Measurements from ENCODE around the gene PTPN7.
"Not testable (repeated sequence)": the region's sequence is repeated elsewhere in the genome, so short reads cannot be mapped to it uniquely, and the experiment has no call there.

Gene PTPN7

DNA sequence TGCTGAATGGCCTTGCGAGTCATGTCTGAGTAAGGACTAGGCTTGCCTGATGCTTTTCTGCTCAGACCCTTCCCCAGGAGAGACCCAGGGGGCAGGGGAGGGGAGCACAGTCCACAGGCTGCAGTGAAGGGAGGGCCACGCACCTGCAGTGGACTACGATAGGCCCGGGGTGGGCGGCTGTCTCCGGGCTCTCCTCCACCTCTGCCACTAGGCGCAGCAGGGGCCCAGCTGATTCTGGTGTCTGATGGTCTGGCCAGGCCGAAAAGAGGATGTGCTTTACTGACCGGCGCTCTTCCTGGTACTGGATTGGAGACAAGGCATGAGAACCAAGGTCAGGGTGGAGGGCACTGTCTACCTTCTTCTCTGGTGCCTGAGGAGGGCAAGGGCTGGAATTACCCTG lies 8.0 kb downstream of the PTPN7 start:
- DNase-seq (ENCODE audit: low read depth in 2 of 2): no peak

- DNase-seq (ENCODE audit: low read depth in 2 of 2): no peak
These were observed 9.4 kb downstream of the PTPN7 start for GRCh38 chr1:202151045-202151444.

DNA sequence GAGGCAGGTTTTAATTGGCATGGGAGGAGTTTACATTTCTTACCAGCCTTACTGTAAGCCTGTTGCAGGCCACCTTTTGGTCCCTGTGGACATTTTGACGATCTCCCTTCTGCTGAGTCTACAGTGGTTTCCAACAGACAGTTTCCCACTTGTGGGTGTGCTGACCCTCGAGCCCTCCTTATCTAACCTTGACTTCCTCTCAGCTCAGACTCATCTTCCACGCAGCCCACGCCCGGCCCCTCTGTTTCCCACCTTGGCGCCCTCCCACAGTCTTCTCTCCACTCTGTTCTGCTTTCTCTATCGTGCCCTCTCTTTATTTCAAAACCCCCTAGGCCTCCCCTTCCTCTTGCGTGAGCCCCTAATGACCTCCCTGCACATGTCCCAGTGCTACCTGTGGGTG lies 9.8 kb downstream of the PTPN7 start:
- DNase-seq (ENCODE audit: low read depth in 2 of 2): no peak

DNA sequence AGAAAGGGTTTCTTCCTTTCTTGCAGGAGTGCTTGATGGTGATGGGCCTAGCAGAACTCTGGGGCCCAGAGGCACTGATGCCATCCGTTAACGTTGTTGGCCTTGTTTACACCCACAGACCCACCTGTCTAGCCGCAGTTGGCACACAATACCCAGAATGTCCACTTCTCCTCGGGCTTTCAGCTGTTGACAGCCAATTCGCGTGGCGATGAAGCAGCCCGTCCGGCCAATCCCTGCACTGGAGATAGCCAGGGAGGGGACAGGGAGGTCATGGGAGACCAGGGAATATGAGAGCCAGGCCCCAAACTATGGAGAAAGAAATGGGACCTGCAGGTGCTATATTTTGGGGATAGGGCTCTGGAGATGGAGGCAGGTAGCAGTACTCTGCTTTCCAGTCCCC lies 10.2 kb downstream of the PTPN7 start:
- DNase-seq (ENCODE audit: low read depth in 2 of 2): no peak

DNA sequence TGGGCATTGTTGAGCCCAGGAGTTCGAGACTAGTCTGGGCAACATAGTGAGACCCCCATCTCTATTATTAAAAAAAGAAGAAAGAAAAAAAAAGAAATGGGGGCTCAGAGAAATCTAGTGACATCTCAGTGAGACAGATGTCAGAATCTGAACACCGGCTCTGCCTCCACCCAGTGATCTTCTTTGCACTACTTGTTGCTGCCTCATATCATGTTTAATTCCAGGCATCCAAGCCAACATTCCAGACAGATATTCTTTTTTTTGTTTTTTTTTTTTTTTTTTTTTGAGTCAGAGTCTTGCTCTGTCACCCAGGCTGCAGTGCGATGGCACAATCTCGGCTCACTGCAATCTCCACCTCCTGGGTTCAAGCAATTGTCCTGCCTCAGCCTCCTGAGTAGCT lies 10.8 kb downstream of the PTPN7 start:
- no peak for DNase-seq (ENCODE audit: low read depth in 2 of 2)

- no peak for DNase-seq (ENCODE audit: low read depth in 2 of 2)
These were observed 12.0 kb downstream of the PTPN7 start for GRCh38 chr1:202148391-202148790.

DNA sequence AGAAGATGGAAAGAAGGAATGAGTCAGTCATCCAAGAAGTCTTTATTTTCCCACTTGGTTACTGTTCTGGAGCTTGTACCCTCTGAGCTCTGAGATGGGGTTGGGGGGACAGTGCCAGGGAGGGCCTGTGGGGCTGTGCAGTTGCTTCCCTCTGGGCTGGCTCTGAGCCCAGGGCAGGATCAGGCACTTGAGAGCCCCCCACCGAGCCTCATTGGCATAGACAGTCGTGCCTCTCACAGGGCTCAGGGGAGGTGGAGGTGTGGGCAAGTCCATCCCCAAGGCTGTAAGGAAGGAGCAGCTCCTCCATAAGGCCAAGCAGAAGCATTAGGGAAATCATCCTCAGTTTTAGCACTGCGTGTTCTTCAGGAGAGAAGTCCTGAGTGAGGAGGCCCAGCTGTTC lies 13.4 kb downstream of the PTPN7 start:
- DNase-seq (ENCODE audit: low read depth in 2 of 2): no peak

- no peak for DNase-seq (ENCODE audit: low read depth in 2 of 2)
These were observed 14.1 kb downstream of the PTPN7 start for GRCh38 chr1:202146279-202146678.

DNA sequence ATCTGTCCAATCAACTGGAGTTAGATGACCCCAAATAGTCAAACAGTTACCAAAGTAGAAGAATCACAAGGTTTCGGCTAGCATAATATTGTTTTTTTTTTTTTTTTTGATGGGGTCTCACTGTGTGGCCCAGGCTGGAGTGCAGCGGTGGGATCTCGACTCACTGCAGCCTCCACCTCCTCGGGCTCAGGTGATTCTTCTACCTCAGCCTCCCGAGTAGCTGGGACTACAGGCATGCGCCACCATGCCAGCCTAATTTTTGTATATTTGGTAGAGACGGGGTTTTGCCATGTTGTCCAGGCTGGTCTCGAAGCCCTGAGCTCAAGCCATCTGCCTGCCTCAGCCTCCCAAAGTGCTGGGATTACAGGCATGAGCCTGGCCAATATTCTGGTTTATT lies 14.7 kb downstream of the PTPN7 start:
- not testable (repeated sequence) for DNase-seq (ENCODE audit: low read depth in 2 of 2)

GRCh38 chr1:202145068-202145743 lies 15.2 kb downstream of the PTPN7 start:
- no peak for DNase-seq (ENCODE audit: low read depth in 2 of 2)

DNA sequence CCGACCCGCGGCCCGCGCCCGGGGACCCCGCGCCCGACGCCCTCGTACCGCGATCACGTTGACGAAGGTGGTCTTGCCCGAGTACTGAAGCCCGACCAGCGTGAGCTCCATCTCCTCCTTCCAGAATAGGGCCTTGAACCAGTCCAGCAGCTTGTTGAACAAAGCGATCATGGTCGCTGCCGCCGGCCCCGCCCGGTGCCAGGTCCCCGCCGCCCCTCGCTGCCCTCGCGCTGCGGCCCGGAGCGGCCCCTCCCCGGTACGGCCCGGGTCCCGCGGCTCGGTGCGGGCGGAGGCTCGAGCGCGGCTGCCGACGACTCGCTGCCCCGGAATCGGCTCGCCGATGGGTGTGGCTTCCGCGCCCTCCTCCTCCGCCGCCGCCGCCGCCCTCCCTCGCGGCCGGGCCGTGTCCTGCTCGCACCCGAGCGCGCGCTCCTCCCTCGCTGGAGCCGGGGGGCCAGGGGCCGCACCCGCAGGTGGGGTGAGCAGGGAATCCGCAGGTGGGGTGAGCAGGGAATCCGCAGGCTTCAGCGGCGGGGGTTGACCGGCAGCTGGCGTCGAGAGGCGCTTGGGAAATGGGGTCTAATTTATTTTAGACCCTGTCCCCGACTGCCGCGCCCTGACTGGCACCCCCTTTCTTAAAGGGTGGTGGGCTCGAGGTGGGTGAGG lies 15.9 kb downstream of the PTPN7 start, which contains the start of gene ARL8A:
TSS of gene ARL8A (minus strand) at position 336 of the 666 bp plus-strand sequence. CDS start at position 171, 165 bp downstream.
- no peak for DNase-seq (ENCODE audit: low read depth in 2 of 2)

DNA sequence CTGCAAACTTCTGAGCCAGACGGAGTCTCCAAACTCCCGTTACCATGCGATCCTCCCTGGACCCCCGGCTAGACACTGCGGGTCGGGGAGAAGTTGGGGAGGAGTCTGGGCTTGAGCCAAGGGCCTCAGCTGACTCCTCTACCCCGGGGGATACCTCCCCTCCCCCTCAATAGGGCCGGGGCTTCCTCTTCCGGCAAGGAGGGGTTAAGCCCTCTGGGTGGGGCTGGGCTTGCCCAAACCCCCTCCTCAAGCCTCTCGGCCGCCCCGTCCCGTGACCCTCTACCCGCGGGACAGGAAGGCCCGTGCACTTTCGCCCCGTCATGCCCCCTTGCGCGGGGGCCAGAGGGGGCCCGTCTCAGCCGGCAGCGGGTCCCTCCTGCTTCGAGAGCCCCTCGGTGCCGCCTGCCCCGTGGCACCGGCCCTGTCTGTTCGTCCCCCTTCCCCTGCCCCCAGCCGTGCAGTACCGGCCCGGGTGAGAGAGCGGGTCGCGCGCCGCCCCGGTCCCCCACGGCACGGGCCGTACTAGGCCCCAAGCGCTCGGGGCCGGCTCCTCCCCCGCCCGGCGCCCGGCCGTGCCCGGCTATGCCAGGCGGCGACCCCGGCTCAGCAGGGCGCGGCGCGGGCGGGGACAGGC lies 16.5 kb downstream of the PTPN7 start:
- no peak for DNase-seq (ENCODE audit: low read depth in 2 of 2)

GRCh38 chr1:202143011-202143767 lies 17.2 kb downstream of the PTPN7 start:
- DNase-seq (ENCODE audit: low read depth in 2 of 2): no peak

DNA sequence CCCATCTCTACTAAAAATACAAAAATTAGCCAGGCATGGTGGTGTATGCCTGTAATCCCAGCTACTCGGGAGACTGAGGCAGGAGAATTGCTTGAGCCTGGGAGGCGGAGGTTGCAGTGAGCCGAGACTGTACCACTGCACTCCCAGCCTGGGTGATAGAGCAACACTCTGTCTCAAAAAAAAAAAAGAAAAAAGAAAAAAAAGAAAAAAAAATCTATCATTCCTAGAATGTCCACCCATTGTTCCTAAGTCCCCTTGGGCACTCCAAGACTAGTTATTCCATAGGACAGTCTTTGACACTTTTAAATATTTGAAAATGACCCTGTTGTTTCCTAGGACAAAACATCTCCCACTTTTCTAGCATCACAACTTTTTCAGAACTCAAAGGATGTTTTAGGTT lies 18.9 kb downstream of the PTPN7 start:
- DNase-seq (ENCODE audit: low read depth in 2 of 2): not testable (repeated sequence)

DNA sequence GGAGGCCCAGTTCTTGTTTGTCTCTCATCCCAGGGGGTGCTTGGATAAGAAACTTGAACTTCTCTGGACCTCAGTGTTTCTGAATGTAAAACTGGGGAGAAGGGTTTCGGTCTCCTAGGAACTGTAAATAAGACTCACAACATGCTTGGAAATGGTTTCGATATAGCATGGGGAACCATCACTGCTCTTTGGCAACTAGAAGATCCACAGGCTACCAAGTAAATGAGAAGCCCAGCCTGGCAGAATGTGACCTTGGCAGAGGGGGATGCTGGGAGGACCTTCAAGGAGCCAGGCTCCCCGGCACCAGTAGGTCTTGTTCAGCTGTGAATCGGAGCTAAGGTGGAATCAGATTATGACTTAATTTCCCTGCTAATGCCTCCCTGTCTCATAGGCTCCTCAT lies 19.6 kb downstream of the PTPN7 start:
- DNase-seq (ENCODE audit: low read depth in 2 of 2): no peak

DNA sequence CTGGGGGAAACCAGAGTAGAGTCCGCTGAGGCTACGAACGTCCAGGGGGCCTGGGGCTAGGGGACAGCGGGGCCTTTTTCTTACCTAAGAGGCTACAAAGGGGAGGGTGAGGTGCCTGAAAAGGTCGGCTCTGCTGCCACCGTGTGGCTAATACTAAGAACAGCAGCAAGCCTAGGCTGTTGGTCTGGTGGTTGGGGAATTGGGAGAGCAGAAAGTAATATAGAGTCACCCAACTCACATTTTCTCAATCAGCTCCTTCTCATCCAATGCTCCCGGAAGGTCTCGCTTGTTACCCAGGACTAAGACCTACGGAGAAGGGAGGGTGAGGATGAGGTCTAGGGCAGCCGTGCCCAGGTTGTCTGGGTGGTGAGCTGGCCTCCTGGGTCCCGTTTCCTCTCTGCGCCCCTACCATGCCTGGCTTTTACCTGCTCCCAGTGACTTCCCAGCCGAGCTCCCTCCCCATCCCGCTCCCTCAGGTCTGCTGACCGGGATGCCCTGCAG lies 25.1 kb downstream of the PTPN7 start:
- DNase-seq (ENCODE audit: low read depth in 2 of 2): peak in 1 of 2 donors; percentile 32

GRCh38 chr1:202134645-202135172 lies 25.7 kb downstream of the PTPN7 start:
- DNase-seq (ENCODE audit: low read depth in 2 of 2): no peak

DNA sequence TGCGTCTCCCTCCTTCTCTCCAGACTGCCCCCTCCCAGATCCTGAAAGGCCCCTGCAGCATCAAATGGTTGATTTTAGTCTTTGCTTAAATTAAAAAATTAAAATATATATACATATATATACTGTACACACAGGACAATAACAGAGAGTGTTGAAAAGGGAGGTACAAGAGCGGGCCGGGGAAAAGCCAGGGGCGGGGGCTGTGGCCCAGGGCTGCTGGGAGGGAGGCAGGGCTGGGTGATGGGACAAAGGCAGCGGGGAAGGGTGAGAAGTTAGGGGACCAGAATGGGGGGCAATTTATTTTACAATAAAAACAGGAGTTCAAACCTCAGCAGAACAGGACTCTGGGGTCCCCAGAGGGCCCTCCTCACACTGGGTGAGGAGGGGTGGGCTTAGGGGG lies 26.4 kb downstream of the PTPN7 start:
- no peak for DNase-seq (ENCODE audit: low read depth in 2 of 2)

DNA sequence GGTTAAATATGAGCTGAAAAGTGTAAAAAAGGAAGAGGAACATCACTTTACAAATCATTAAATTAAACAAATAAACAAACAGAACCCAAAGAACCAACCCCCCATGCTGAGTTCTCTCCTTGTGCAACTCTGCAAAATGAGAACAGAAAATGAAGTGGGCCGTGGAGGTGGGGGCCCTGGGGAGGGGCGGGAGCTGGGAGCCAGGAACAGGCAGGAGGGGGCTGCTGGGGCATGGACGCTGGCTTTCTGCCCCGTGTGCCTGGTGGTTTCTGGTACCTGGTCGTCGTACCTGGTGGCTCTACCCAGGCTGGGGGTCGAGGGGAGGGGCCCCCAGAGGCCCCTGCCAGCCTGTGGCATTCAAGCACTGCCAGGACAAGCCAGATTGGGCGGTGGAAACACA lies 26.9 kb downstream of the PTPN7 start:
- no peak for DNase-seq (ENCODE audit: low read depth in 2 of 2)

DNA sequence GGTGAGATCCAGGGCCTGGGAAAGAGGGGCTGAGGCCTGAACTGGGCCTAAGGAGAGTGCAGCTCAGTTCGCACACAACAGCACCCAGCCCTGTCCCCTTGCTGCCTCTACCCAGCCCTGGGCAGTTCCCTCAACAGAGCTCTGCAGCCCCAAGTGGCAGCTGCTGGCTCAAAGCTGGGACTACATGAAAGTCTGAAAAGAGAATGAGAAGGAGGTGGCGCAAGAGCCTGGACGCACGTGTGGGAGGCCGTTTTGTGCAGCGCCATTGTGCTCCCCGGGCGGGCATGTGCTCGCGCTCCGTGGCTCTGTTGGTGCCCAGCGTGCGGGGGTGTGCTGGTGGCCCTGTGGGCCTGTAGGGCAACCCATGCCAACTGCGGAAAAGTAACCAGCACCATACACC lies 27.4 kb downstream of the PTPN7 start:
- no peak for DNase-seq (ENCODE audit: low read depth in 2 of 2)

- no peak for DNase-seq (ENCODE audit: low read depth in 2 of 2)
These were observed 28.2 kb downstream of the PTPN7 start for GRCh38 chr1:202131956-202132821.
